ENCODE measurements around the gene DSE.

DNA sequence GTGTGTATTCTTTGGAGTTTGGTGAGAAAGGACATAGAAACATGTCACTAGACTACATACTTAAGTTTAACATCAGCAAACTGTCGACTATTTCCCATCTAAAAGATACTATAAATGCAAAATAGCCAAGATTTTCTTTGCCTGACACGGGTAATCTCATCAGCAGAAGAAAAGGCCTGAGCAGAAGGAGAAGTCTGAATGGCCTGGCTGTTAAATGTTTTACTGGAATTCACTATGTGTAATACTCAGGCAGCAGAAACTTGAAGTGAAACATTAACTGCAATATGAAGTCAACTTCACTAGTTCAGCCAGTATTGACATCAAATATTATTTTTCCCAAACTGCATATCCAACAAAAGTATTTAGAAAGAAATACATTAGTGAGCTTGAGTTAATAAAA, 6.4 kb upstream of the DSE start:
- TF ChIP-seq POLR2A (IDR thresholded peaks at IDR 0.05) = no peak
- TF ChIP-seq EP300 (IDR thresholded peaks at IDR 0.05) = no peak
